T-helper 22 cell (primary cell): ENCODE data around the gene ERAS.
"Not testable (repeated sequence)": the region's sequence is repeated elsewhere in the genome, so short reads cannot be mapped to it uniquely, and the experiment has no call there.

ENCODE experiments used
- DNase-seq: peaks from one replicate; pipeline ENCODE4 v3.0.0-alpha.2; 2020; ENCODE audit warnings: low read depth

ERAS gene

GRCh38 chrX:48798318-48798717 is 28.0 kb upstream of the ERAS start:
- no peak for DNase-seq

- no peak for DNase-seq
These were observed 25.6 kb upstream of the ERAS start for GRCh38 chrX:48800574-48801279.

GRCh38 chrX:48801280-48802088 is 24.8 kb upstream of the ERAS start, which contains the start of gene HDAC6:
Gene HDAC6, plus strand, starts transcription at chrX:48802067. Its CDS starts 626 bp downstream, at chrX:48802693.
- DNase-seq, result peak; percentile 92

GRCh38 chrX:48802089-48802904 is 24.0 kb upstream of the ERAS start:
- DNase-seq, result peak; percentile 40

- DNase-seq, result no peak
These were observed 23.5 kb upstream of the ERAS start for GRCh38 chrX:48802905-48803200.

GRCh38 chrX:48806081-48806480 is 20.2 kb upstream of the ERAS start:
- no peak for DNase-seq

GRCh38 chrX:48813644-48814043 is 12.7 kb upstream of the ERAS start:
- no peak for DNase-seq

- DNase-seq, result no peak
These were observed 11.6 kb upstream of the ERAS start for GRCh38 chrX:48814722-48815121.

GRCh38 chrX:48815266-48815665 is 11.0 kb upstream of the ERAS start:
- DNase-seq, result no peak

- DNase-seq, result no peak
These were observed 10.1 kb upstream of the ERAS start for GRCh38 chrX:48816014-48816810.

- no peak for DNase-seq
These were observed 8.2 kb upstream of the ERAS start for GRCh38 chrX:48818098-48818497.

- no peak for DNase-seq
These were observed 7.4 kb upstream of the ERAS start for GRCh38 chrX:48818866-48819265.

GRCh38 chrX:48819394-48819793 is 6.9 kb upstream of the ERAS start:
- not testable (repeated sequence) for DNase-seq

- DNase-seq, result no peak
These were observed 3.3 kb upstream of the ERAS start for GRCh38 chrX:48823053-48823452.

GRCh38 chrX:48824066-48824465 is 2.2 kb upstream of the ERAS start:
- no peak for DNase-seq

GRCh38 chrX:48826876-48827653 is 752 bp downstream of the ERAS start:
- DNase-seq, result no peak

- DNase-seq, result no peak
These were observed 1.3 kb downstream of the ERAS start for GRCh38 chrX:48827654-48827968.

GRCh38 chrX:48829016-48829735 is 2.9 kb downstream of the ERAS start:
- no peak for DNase-seq

- DNase-seq, result no peak
These were observed 5.0 kb downstream of the ERAS start for GRCh38 chrX:48831136-48831908.

- no peak for DNase-seq
These were observed 5.6 kb downstream of the ERAS start for GRCh38 chrX:48831909-48832291.
